AG20443 (cell line): Measurements from ENCODE around the gene OSGIN1.

ENCODE experiments used
- DNase-seq: peaks from one replicate; pipeline ENCODE4 v3.0.0; 2012; ENCODE audit warnings: low spot score, mixed read lengths

OSGIN1 gene

DNA sequence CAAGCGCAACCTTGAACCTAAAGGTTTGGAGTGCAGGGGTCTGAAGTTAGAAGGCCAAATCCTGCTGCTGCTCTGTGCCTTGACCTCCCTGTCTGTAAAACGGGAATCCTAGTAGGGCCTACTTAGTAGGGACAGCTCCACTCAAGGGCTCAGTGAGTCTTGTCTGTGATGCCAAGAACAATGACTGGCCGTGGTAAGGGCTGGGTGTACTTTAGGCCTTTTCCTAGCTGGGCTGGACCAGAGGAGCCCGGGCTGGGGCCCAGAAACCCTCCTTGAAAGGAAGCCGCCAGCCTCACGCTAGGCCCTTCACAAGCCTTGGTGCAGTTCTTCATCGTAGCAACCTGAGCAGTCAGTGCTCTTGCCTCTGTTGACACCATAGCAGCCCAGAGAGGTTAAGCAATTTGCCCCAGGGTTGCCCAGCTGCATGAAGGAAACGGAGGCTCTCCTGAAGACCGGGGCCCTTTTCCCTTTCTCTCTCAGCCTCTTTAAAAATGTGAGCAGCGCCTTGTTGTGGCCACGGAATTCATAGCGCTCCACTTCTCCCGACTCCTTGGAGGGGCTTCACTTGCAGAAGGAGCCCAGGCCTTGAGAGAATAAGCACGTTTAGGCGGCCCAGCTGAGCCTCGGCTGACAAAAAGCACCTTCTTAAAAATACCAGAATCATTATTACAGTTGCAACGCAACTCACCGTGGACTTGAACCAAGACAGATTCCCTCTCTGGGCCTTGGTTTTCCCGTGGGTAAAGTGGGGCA lies 19.4 kb downstream of the OSGIN1 start:
- no peak for DNase-seq

DNA sequence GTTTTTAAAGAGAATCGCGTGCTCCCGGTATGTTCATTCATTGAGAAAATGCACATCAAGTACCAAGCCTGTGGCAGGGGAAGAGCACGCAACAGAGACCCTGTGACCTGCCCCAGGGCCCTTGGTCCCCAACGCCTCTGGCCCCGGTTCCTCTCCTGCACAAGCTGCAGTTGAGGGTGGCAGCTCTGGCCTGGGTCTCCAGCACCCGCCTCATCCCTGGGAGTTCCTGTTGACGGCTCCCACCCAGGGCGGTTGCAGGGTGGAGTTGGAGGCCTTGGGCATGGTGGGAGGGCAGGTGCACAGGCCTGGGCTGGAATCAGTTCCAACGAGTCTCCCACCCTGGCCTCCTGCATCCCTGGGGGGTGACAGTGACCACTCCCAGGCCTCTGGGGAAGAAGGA lies 20.0 kb downstream of the OSGIN1 start:
- no peak for DNase-seq

DNA sequence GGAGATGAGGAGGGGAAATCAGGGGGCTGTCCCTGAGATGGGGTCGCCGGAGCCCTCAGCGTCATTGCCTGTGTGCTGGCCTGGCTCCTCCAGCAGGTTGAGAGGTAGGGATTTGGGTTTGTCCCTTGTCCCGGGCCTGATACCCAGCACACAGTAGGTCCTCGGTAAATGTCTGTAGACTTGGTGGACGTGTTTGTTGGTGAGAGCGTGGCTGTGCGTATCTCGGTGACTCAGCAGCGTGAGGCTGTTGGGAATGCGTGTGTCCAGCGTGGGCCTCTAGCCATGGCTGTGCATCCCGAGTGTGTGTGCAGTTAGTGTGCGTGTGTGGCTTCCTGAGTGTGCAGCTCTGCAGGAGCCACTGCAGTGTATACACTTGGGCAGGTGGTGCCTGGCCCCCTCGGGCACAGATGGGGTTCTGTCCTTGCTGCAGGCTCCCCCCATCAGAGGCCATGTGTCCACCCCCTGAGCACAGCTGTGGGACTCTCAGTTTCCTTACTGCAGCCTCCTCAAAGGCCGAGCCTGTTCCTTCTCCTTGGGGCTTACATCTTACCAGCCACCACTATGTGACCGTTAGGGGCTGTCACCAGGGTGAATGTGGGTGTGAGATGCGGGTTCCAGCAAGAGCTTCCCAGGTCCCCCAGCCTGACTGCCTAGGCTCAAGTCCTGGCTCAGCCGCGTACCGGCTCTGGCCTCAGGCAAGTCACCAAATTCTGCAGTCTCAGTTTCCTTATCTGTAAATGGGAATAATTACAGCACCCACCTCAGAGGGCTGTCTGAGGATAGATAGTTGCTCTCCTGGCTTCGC lies 20.7 kb downstream of the OSGIN1 start:
- no peak for DNase-seq

DNA sequence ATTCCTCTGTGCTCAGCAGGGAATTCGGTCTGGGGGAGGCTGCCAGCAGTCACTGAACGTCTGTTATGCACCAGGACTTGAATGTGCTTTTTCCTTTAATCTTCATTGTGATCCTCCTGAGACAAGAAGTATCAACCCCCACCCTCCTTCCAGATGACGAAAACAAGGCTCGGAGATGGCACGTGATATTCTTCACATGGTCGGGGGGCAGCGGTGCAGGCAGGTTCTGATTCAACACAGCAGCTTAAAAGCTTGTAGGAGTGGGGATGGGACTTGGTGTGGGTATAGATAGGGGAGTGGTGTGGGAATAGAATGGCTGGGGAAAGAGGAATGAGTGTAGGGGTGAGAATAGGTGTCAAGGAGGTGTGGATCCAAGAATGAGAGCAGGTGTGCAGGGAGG lies 21.4 kb downstream of the OSGIN1 start:
- DNase-seq: no peak

DNA sequence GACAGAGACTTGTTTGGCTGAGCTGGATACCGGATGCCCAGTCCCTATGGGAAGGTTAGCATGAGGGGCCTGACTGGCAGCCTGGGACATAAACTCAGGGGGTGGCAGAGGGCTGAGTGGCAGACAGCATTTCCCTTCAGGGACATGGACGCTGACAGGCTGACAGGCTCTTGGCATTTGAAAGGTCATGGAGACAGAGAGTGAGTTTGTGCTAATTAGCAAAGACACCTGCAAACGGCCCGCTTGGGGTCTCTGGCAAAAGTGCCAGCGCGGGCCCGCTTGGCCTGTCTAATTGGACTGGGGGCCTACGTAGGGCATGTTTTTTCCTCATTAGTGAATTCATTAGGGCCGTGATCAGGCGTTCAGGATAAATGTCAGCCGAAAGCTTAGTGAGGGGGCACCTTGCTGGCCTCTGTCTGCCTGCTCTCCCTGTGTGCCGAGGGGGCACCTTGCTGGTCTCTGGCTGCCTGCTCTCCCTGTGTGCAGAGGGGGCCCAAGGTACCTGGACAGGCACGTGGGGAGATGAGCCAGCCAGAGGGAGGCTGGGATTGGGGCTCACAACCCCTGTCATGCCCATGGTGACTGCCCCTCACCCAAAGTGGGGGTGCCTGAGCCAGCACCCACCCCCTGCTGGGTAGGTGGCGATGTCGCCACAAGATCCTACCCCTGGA lies 22.7 kb downstream of the OSGIN1 start:
- DNase-seq: no peak

DNA sequence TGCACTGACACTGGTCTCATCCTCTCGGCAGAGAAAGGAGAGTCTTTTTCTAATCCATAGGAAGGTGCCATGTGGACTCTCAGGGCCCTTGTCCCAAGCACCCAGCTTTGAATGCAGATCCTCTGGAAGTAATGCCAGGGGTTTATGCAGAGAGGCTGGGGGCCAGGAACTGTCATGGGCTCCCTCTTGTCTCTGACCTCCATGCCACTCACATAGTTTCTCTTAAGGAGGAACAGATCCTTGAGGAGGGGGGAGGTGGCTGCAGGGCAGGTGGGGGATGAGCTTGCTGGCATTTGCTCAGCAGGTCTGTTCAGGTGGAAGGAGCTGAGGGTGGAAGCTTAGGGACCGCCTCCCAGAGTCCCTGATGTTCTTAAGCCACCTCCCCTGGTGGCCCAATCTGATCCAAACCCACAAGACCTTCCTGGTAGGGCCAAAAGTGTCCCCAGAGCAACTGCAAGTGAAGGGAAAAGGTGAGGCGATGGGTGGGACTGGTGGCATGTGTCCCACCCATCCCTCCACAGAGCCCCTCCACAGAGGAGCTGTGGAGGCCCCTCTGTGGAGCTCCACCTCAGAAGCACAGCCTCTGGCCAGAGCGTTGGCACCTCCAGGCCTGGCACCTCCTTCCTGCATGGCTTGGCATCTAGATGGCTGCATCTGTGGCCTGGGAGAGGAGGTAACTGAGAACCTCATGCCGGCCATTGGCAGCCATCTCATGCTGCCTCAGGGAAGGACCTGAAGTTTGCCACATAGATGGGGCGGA lies 24.2 kb downstream of the OSGIN1 start:
- DNase-seq: no peak

DNA sequence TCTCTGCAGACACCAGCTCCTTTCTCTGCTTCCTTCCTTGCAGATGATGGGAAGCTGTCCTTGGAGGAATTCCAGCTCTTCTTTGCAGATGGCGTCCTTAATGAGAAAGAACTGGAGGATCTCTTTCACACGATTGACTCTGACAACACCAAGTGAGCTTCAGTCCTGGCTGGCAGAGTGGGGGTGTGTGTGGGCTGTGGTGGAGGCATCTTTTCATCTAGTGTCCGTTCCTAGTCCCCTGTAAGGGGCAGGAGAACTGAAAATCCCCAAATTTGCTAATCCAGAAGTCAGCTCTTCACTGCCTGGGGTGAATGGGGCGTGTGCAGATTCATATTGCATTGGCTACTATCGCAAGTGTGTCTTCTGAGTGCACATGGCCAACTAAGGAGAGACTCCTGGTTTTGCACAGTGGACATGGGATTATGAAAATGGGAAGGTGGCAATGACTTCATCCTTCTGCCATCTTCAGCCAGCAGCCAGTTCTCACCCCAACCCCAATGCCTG lies 25.4 kb downstream of the OSGIN1 start:
- no peak for DNase-seq

DNA sequence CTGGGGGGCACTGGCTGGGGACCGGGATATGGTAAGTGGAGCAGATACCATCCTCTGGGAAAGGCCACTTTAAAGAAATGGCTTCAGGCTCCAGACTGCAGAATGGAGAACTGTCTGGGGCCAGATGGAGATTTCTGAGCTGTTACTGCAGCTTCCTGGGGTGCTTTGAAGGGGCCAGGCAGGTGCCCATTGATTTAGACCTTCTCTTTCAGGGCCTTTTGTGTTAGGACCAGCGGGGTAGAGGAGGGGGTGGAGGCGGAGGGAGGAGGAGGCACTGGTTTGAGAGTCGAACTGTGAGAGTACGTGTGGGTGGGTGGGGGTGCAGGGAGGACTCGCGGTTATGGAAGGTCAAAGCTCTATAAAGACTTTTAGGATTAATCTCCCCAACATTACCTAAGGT lies 26.4 kb downstream of the OSGIN1 start:
- DNase-seq: no peak

DNA sequence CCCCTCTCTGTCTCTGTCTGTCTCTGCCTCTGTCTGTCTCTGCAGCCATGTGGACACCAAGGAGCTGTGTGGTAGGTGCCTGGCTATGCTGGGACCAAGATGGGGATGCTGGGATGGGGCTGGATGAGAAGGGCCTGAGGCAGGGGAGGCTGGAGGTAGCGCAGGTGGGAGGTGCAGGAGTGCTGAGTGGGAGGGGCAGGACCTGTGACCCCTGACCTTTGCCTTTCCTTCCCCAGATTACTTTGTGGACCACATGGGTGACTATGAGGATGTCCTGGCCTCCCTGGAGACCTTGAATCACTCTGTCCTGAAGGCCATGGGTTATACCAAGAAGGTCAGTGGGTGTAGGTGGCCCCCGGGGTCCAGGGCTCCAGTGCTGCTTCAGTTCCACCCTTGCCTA lies 27.8 kb downstream of the OSGIN1 start:
- no peak for DNase-seq

DNA sequence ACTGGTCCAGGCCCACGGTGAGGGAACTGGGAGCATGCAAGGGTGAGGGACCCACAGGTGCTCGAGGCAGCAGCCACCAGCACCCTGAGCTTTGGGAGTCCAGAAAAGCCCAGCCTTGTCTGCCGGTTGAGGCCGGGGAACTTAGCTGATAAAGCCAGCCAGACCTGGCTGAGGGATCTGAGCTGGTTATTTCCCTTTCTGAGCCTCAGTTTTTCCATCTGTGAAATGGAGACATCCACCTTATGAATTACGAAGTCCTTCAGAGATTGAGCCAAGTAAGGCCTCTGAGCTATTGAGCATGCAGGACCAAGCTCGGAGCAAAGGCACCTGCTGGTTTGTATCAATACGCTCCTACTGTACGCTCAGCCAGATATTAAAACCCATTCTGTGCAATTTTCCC lies 28.8 kb downstream of the OSGIN1 start:
- DNase-seq: no peak

DNA sequence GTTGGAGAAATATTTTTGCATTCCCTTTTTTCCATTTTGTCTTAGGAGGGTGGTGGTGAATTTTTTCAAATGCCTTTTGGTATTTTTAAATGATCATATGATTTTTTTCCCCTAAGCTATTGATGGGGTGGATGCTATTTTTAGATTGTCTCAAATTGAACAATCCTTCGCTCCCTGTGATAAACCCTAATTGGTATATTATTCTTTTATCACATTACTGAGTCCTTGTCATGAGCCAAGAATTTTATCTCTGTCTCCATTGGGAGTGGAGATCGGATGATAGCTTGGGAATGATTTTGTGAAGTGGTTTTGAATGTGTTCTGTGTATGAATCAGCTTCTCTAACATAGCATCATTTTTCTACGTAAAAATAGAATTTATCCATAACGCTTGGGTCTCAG lies 30.5 kb downstream of the OSGIN1 start:
- no peak for DNase-seq

DNA sequence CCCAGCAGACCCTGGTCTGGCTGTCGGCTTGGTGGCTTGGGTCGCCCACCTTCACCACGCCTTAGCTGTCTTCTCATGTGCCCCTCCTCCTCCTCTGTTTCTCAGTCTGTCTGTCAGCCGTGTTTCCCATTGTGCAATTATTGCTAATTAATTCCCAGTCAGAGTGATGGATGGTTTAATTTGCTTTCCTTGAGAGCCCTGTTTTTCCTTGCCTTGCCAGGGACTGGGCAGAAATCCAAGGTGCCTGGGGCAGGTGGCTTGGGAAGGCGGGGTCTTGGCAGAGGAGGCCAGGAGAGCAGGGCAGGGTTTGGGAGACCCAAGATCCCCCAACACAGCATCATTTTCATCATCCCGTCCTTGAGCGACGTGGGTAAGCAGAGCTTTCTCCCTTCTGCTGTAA lies 36.3 kb downstream of the OSGIN1 start:
- DNase-seq: no peak

DNA sequence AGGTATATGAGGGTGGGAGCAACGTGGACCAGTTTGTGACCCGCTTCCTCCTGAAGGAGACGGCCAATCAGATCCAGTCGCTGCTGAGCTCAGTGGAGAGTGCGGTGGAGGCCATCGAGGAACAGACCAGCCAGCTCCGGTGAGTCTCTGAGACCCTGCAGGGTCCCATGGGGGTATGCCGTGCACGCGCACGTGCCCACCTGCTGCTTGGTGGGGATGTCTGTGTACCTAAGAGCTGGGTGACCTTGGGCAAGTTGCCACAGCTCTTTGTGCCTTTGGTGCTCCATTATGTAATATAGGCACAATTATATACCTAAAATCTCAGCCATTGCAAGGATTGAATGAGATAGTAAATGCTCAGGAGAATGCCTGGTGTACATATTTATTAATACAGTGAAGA lies 37.5 kb downstream of the OSGIN1 start:
- DNase-seq: no peak

DNA sequence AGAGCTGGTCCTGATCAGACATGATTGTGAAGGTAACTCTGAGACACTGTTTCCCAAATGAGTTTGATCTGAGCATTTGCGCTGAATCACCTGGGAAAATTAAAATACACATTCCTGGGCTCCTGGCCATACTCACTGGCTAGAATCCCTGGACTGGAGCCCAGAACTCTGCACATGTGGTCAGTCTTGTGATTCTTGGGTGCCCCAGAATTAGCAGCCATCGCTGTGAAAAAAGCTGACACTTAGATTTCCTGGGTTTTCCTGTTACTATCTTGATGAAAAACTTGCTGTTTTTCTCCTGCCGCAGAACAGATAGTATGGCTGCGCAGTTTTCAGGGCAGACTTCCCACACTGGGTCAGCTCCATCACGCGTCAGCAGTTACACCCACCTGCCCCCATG lies 39.6 kb downstream of the OSGIN1 start:
- DNase-seq: peak; percentile 46

DNA sequence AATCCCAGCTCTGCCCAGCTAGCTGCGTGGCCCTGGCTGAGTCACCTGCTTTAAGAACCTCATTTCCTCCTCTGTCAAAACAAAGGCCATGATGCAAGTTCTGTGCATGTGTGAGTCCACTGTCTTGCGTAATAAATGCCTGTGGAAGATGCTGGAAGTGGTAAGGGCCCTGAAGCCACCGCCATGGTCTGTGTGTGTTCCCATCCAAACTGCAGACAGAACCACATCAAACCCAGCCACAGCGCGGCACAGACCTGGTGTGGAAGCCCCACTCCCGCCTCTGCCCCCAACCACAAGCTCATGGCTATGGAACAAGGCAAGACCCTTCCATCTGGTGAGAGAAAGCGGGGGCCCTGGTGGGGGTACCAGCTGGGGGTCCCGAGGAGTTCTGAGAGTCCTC lies 41.0 kb downstream of the OSGIN1 start:
- DNase-seq: peak; percentile 92

DNA sequence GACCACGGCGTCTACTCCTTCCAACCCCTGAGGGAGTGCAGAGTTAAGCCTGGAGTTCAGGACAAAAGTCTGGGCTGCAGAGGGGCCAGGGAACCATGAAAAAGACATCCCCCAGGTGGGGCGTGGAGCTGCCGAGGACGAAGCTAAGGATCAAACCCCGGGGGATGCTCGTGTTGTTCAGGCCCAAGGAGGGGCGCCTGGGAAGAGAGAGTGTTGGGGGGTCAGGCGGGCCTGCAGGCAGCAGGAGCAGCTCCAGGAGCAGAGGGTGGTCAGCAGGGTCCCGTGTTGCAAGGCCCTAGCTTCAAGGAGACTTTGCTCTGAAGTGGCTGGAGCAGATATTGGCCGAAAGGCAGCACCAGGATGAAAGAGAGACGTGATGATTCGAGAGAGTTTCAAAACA lies 41.7 kb downstream of the OSGIN1 start:
- no peak for DNase-seq

DNA sequence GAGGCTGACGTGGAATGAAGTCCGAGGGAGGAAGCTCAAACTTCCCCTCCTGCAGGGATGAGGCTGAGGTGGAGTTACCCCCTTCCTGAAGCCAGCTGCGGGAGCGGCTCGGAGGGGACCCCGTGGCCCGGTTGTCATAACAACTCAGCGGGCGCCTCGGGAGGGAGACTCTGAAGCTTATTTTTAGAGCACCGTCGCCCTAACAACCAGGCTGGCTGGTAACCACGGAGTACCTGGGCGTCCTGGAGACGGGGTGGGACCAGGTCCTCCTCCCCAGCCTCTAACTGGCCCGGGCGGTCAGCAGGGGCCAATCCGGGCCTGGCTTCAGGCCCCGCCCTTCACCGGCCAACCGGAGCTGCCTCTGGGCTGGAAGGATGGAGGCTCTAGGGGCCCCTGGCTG lies 42.7 kb downstream of the OSGIN1 start:
- peak; percentile 40 for DNase-seq

DNA sequence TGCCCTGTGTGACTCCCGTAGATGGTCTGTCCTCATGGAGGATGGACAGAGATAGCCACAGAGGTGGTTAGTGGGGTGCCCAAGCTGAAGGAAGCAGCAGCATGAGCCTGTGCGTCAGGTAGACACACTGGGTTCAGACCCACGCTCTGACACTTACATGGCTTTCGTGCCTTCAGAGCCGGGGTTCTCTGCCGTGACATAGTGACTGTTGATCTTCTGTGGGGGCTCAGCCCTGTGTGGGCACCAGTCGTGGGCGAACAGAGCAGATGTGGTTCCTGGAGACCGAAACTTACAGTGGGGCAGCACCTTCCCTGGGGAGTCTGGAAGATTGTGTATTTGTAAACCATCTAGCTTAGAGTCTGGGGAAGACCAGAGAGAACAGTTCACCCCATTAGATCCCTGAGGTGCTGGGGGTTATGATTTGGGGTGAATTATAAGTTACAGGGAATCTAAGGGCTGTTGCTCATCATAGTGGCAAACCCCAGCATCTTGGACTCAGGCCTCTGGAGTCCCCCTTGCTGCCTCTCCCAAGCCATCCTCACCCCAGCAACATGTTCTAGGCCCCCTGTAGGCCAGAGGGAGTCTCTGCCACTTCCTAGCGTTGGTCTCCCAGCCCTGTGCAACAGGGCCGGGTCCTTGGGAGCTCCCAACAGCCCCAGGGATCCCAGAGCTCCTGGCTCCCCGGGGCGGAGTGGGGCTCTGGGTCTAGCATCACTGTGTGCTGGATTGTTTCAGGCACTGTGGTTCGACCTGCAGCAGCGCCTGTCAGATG lies 43.6 kb downstream of the OSGIN1 start:
- no peak for DNase-seq

DNA sequence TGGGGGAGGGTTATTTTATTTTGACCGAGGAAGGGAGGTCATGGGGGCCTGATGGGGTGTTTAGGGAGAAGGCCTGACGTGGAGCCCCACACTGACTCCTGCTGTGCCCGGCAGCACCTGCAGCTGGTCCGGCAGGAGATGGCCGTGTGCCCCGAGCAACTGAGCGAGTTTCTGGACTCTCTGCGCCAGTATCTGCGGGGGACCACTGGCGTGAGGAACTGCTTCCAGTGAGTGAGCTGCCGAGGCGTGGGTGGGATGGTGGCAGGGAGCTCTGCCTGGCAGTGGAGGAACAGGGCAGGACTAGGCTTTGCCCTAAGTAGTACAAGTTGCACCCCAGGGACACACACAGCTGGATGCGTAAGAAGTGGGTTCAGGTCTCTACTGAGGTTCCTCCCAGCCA lies 45.1 kb downstream of the OSGIN1 start:
- DNase-seq: no peak

DNA sequence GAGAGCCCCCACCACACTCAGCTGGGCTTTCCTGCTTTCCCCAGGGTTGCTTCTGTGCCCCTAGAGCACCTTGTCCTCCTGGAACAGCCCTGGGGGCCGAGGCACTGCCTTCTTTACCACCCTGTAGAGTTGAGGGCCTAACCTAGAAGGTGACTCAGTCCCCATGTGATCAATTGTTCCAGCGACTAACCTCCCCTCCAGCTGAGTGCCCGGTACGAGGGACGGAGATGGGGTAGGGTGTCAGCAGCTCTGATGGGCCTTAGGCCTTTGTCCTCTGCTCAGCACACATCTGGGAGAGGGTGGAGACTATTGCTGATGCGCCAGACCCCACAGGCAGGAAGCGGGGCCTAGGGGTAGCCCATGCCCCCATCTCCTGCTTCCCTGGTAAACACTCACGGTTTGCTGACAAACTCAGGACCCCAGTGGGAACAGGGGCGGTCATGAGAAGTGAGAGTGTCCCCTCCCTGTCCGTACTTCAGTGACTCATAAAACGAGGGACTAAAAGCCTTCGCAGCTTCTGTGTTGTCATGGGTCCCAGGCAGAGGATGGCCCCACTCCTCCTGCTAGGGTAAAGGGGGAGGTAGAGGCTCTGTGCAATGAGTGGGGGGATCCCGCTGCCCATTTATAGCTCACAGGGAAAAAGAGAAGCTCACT lies 48.1 kb downstream of the OSGIN1 start:
- no peak for DNase-seq

DNA sequence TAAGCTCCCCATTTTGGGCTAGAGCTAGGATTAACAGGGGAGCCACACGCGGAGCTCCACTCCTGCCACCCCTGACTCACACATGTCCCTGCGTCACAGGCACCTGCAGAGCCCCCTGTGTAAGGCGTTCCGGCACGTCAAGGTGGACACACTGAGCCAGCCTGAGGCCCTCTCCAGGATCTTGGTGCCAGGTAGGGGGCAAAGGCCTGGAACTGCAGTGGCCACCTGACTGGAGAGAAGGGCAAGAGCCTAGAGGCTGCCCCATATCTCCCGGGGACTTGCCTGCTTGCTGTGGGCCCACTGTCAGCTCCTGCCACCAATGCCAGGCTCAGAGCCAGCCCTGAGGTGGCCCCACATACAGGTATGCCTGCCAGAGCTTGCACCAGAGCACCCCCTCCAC lies 48.7 kb downstream of the OSGIN1 start:
- no peak for DNase-seq
